ENCODE results near the gene ACAN.

The ACAN gene

GRCh38 chr15:88898736-88899135, 95.5 kb downstream of the ACAN start:
- no peak overlapping the region for H3K4me3 ChIP-seq (ENCODE audit: low read length)
- H3K9me3 ChIP-seq (replicated peaks; ENCODE audit: insufficient read depth, low read length): no peaks in the 10 kb centered on the region
- DNase-seq: no peak
- H2AFZ ChIP-seq (ENCODE audit: low read length): no peak overlapping the region
- no peaks in the 10 kb centered on the region for H3K79me2 ChIP-seq (ENCODE audit: low read length)
- no peaks in the 10 kb centered on the region for H3F3A ChIP-seq (ENCODE audit: insufficient read depth, low read length)
- no peaks in the 10 kb centered on the region for H4K20me1 ChIP-seq (ENCODE audit: insufficient read depth, low read length)
- H3K27ac ChIP-seq (ENCODE audit: low read length): no peak overlapping the region
- no peaks in the 10 kb centered on the region for H3K9me2 ChIP-seq (replicated peaks; ENCODE audit: insufficient read depth, low read length)
- no peak overlapping the region for H3K9ac ChIP-seq (ENCODE audit: low read length)
- no peaks in the 10 kb centered on the region for H3K36me3 ChIP-seq (replicated peaks; ENCODE audit: insufficient read depth, low read length)
- H3K4me2 ChIP-seq (ENCODE audit: low read depth, low read length): no peak overlapping the region
- peaks cover 5% of the 10 kb centered on the region; the same call in 1 of the 2 replicates for H3K4me1 ChIP-seq (ENCODE audit: low read length)
- TF ChIP-seq EZH2phosphoT487 (IDR thresholded peaks at IDR 0.05; ENCODE audit: low read length) (no peak), CTCF (IDR thresholded peaks at IDR 0.05; ENCODE audit: low read length) (no peak), EZH2 (optimal IDR thresholded peaks at IDR 0.05; ENCODE audit: low read depth, low read length) (no peak)
- H3K27me3 ChIP-seq (replicated peaks; ENCODE audit: insufficient read depth, low read length): no peaks in the 10 kb centered on the region

GRCh38 chr15:88899251-88899650, 96.0 kb downstream of the ACAN start:
- DNase-seq: no peak
- no peaks in the 10 kb centered on the region for H3K79me2 ChIP-seq (ENCODE audit: low read length)
- H3K9ac ChIP-seq (ENCODE audit: low read length): no peak overlapping the region
- no peaks in the 10 kb centered on the region for H3K9me2 ChIP-seq (replicated peaks; ENCODE audit: insufficient read depth, low read length)
- no peak overlapping the region for H3K27ac ChIP-seq (ENCODE audit: low read length)
- H3F3A ChIP-seq (ENCODE audit: insufficient read depth, low read length): no peaks in the 10 kb centered on the region
- H3K27me3 ChIP-seq (replicated peaks; ENCODE audit: insufficient read depth, low read length): no peaks in the 10 kb centered on the region
- no peaks in the 10 kb centered on the region for H4K20me1 ChIP-seq (ENCODE audit: insufficient read depth, low read length)
- TF ChIP-seq EZH2phosphoT487 (IDR thresholded peaks at IDR 0.05; ENCODE audit: low read length): no peak
- TF ChIP-seq EZH2 (optimal IDR thresholded peaks at IDR 0.05; ENCODE audit: low read depth, low read length): no peak
- TF ChIP-seq CTCF (IDR thresholded peaks at IDR 0.05; ENCODE audit: low read length): no peak
- H3K4me2 ChIP-seq (ENCODE audit: low read depth, low read length): no peak overlapping the region
- no peak overlapping the region for H2AFZ ChIP-seq (ENCODE audit: low read length)
- no peaks in the 10 kb centered on the region for H3K9me3 ChIP-seq (replicated peaks; ENCODE audit: insufficient read depth, low read length)
- peaks cover 5% of the 10 kb centered on the region; the same call in 1 of the 2 replicates for H3K4me1 ChIP-seq (ENCODE audit: low read length)
- no peak overlapping the region for H3K4me3 ChIP-seq (ENCODE audit: low read length)
- no peaks in the 10 kb centered on the region for H3K36me3 ChIP-seq (replicated peaks; ENCODE audit: insufficient read depth, low read length)

- no peaks in the 10 kb centered on the region for H3K36me3 ChIP-seq (replicated peaks; ENCODE audit: insufficient read depth, low read length)
Measured at GRCh38 chr15:88900309-88900981, 97.2 kb downstream of the ACAN start.

More at GRCh38 chr15:88900309-88900981, 97.2 kb downstream of the ACAN start:
- H3K9ac ChIP-seq (ENCODE audit: low read length): no peak overlapping the region
- no peaks in the 10 kb centered on the region for H3K9me2 ChIP-seq (replicated peaks; ENCODE audit: insufficient read depth, low read length)
- H3K27ac ChIP-seq (ENCODE audit: low read length): no peak overlapping the region
- no peaks in the 10 kb centered on the region for H3K79me2 ChIP-seq (ENCODE audit: low read length)
- no peak for DNase-seq
- no peaks in the 10 kb centered on the region for H3F3A ChIP-seq (ENCODE audit: insufficient read depth, low read length)
- H3K4me3 ChIP-seq (ENCODE audit: low read length): no peak overlapping the region
- H4K20me1 ChIP-seq (ENCODE audit: insufficient read depth, low read length): no peaks in the 10 kb centered on the region
- H3K4me1 ChIP-seq (ENCODE audit: low read length): no peaks in the 10 kb centered on the region
- H3K27me3 ChIP-seq (replicated peaks; ENCODE audit: insufficient read depth, low read length): no peaks in the 10 kb centered on the region
- no peaks in the 10 kb centered on the region for H3K9me3 ChIP-seq (replicated peaks; ENCODE audit: insufficient read depth, low read length)
- no peak overlapping the region for H2AFZ ChIP-seq (ENCODE audit: low read length)
- no peak overlapping the region for H3K4me2 ChIP-seq (ENCODE audit: low read depth, low read length)
- TF ChIP-seq CTCF (IDR thresholded peaks at IDR 0.05; ENCODE audit: low read length) (no peak), EZH2 (optimal IDR thresholded peaks at IDR 0.05; ENCODE audit: low read depth, low read length) (no peak), EZH2phosphoT487 (IDR thresholded peaks at IDR 0.05; ENCODE audit: low read length) (no peak)

All from MM.1S (cell line).